C4-2B (cell line): ENCODE data around the gene MAOB.
A peak's percentile ranks its signal among the peaks of the same experiment; 100 is the strongest.

Experiments
- CTCF ChIP-seq: fragments of 450-650 bp; conservative IDR thresholded peaks from 2 replicates; pipeline ENCODE4 v1.5.1; 2017; ENCODE audit warnings: mild to moderate bottlenecking
- ZFX ChIP-seq: fragments of 450-650 bp; IDR thresholded peaks from 2 replicates; pipeline ENCODE4 v1.6.1; 2017

GRCh38 chrX:43813898-43814297 lies 68.4 kb downstream of the MAOB start:
- TF ChIP-seq CTCF (peak; percentile 52), ZFX (no peak)
